ENCODE measurements around the gene CALU. TPM values are rescaled to one million over a fixed set of nuclear protein-coding genes. Genes with fewer than 3 reads are reported as not detected.

Gene CALU
- total and polyA plus RNA-seq, 2 experiments from 2014 or later: 1,589 to 1,706 TPM

- Histone ChIP-seq H2AFZ (no peak overlapping the region), H3K27me3 (replicated peaks; ENCODE audit: insufficient read depth) (no peaks in the 10 kb centered on the region), H3K9ac (no peak overlapping the region), H3K27ac (no peak overlapping the region), H3K9me3 (ENCODE audit: low read depth) (no peaks in the 10 kb centered on the region), H3K4me3 (no peak overlapping the region), H3K4me2 (ENCODE audit: unreplicated experiment) (no peak overlapping the region), H3F3A (ENCODE audit: insufficient read depth) (peaks cover 6% of the 10 kb centered on the region; the same call in 1 of the 2 replicates), H4K20me1 (ENCODE audit: insufficient read depth) (no peaks in the 10 kb centered on the region), H3K36me3 (ENCODE audit: low read depth) (no peaks in the 10 kb centered on the region), H3K79me2 (ENCODE audit: insufficient read depth) (no peaks in the 10 kb centered on the region), H3K9me2 (ENCODE audit: insufficient read depth) (no peaks in the 10 kb centered on the region), H3K4me1 (ENCODE audit: insufficient read depth) (peaks cover 7% of the 10 kb centered on the region)
- TF ChIP-seq EZH2phosphoT487 (IDR thresholded peaks at IDR 0.05; ENCODE audit: insufficient read depth, low read depth): no peak
- TF ChIP-seq EZH2 (IDR thresholded peaks at IDR 0.05; ENCODE audit: insufficient read depth, poor library complexity, severe bottlenecking): no peak
- 82 to 84% methylated on average over 5 to 6 of the region's 6 CpGs for WGBS, 2 experiments (ENCODE audit: low coverage in 1 of 2, low lambda C conversion rate in 2 of 2, missing lambda C conversion rate in 2 of 2)
- DNase-seq: no peak
- in situ Hi-C loops (cut with MboI): no loop called here
These were observed 37.9 kb upstream of the CALU start for GRCh38 chr7:128701062-128701785.

GRCh38 chr7:128703609-128704241 lies 35.4 kb upstream of the CALU start:
- WGBS, 2 experiments (ENCODE audit: low coverage in 1 of 2, low lambda C conversion rate in 2 of 2, missing lambda C conversion rate in 2 of 2): 44 to 45% methylated on average over 7 of the region's 7 CpGs
- no peaks in the 10 kb centered on the region for H3K9me3 ChIP-seq (ENCODE audit: low read depth)
- DNase-seq: peak; percentile 29

GRCh38 chr7:128705891-128706333 lies 33.2 kb upstream of the CALU start:
- Histone ChIP-seq H3K9ac (no peak overlapping the region), H3K4me2 (ENCODE audit: unreplicated experiment) (no peak overlapping the region), H3K9me3 (ENCODE audit: low read depth) (no peaks in the 10 kb centered on the region), H4K20me1 (ENCODE audit: insufficient read depth) (no peaks in the 10 kb centered on the region), H3K4me3 (no peak overlapping the region), H3K9me2 (ENCODE audit: insufficient read depth) (no peaks in the 10 kb centered on the region), H3K4me1 (ENCODE audit: insufficient read depth) (peaks cover 16% of the 10 kb centered on the region), H3K27me3 (replicated peaks; ENCODE audit: insufficient read depth) (no peaks in the 10 kb centered on the region), H2AFZ (no peak overlapping the region), H3K36me3 (ENCODE audit: low read depth) (no peaks in the 10 kb centered on the region), H3F3A (ENCODE audit: insufficient read depth) (peaks cover 7% of the 10 kb centered on the region; the same call in 1 of the 2 replicates), H3K27ac (no peak overlapping the region), H3K79me2 (ENCODE audit: insufficient read depth) (no peaks in the 10 kb centered on the region)
- TF ChIP-seq EZH2 (IDR thresholded peaks at IDR 0.05; ENCODE audit: insufficient read depth, poor library complexity, severe bottlenecking) (no peak), EZH2phosphoT487 (IDR thresholded peaks at IDR 0.05; ENCODE audit: insufficient read depth, low read depth) (no peak)
- 52 to 53% methylated on average over 3 of the region's 3 CpGs for WGBS, 2 experiments (ENCODE audit: low coverage in 1 of 2, low lambda C conversion rate in 2 of 2, missing lambda C conversion rate in 2 of 2)
- in situ Hi-C loops (cut with MboI): no loop called here
- peak; percentile 62 for DNase-seq

More at GRCh38 chr7:128703609-128704241, 35.4 kb upstream of the CALU start:
- H3K9ac ChIP-seq: no peak overlapping the region
- no peaks in the 10 kb centered on the region for H4K20me1 ChIP-seq (ENCODE audit: insufficient read depth)
- H3K36me3 ChIP-seq (ENCODE audit: low read depth): no peaks in the 10 kb centered on the region
- in situ Hi-C loops (cut with MboI): no loop called here
- no peaks in the 10 kb centered on the region for H3K9me2 ChIP-seq (ENCODE audit: insufficient read depth)
- H3K4me1 ChIP-seq (ENCODE audit: insufficient read depth): peaks cover 8% of the 10 kb centered on the region
- no peak overlapping the region for H2AFZ ChIP-seq
- no peaks in the 10 kb centered on the region for H3K27me3 ChIP-seq (replicated peaks; ENCODE audit: insufficient read depth)
- H3K27ac ChIP-seq: no peak overlapping the region
- TF ChIP-seq EZH2phosphoT487 (IDR thresholded peaks at IDR 0.05; ENCODE audit: insufficient read depth, low read depth) (no peak), EZH2 (IDR thresholded peaks at IDR 0.05; ENCODE audit: insufficient read depth, poor library complexity, severe bottlenecking) (no peak)
- H3K79me2 ChIP-seq (ENCODE audit: insufficient read depth): no peaks in the 10 kb centered on the region
- H3K4me3 ChIP-seq: no peak overlapping the region
- H3K4me2 ChIP-seq (ENCODE audit: unreplicated experiment): no peak overlapping the region
- H3F3A ChIP-seq (ENCODE audit: insufficient read depth): peaks cover 7% of the 10 kb centered on the region; the same call in 1 of the 2 replicates

GRCh38 chr7:128707752-128708151 lies 31.4 kb upstream of the CALU start:
- Histone ChIP-seq H3K79me2 (ENCODE audit: insufficient read depth) (no peaks in the 10 kb centered on the region), H3K36me3 (ENCODE audit: low read depth) (no peaks in the 10 kb centered on the region), H2AFZ (no peak overlapping the region), H3K27ac (no peak overlapping the region), H3K4me2 (ENCODE audit: unreplicated experiment) (no peak overlapping the region), H3F3A (ENCODE audit: insufficient read depth) (peaks cover 7% of the 10 kb centered on the region; the same call in 1 of the 2 replicates), H3K9me3 (ENCODE audit: low read depth) (no peaks in the 10 kb centered on the region), H3K27me3 (replicated peaks; ENCODE audit: insufficient read depth) (no peaks in the 10 kb centered on the region), H3K4me1 (ENCODE audit: insufficient read depth) (peaks cover 16% of the 10 kb centered on the region), H3K9ac (no peak overlapping the region), H3K9me2 (ENCODE audit: insufficient read depth) (no peaks in the 10 kb centered on the region), H4K20me1 (ENCODE audit: insufficient read depth) (no peaks in the 10 kb centered on the region), H3K4me3 (no peak overlapping the region)
- WGBS, 2 experiments (ENCODE audit: low coverage in 1 of 2, low lambda C conversion rate in 2 of 2, missing lambda C conversion rate in 2 of 2): 64 to 76% methylated on average over 1 of the region's 1 CpG
- in situ Hi-C loops (cut with MboI): no loop called here
- TF ChIP-seq EZH2 (IDR thresholded peaks at IDR 0.05; ENCODE audit: insufficient read depth, poor library complexity, severe bottlenecking): no peak
- no peak for TF ChIP-seq EZH2phosphoT487 (IDR thresholded peaks at IDR 0.05; ENCODE audit: insufficient read depth, low read depth)
- no peak for DNase-seq

All from GM23248 (cell line).